GM21423 (cell line): ENCODE data around the gene R3HCC1L.

ENCODE experiments used
- ATAC-seq: cut with Tn5 transposase; IDR thresholded peaks from one replicate; pipeline ENCODE4 v1.9.1; 2021; ENCODE audit warnings: mild to moderate bottlenecking, moderate library complexity; ENCODE audit not compliant: unreplicated experiment

The R3HCC1L gene

GRCh38 chr10:98134431-98135221 is at the start of gene R3HCC1L:
TSS of gene R3HCC1L (plus strand) at chr10:98134657. CDS start at chr10:98208115, 73,458 bp downstream.
- peak; percentile 87 for ATAC-seq

GRCh38 chr10:98085238-98085637 is 49.2 kb upstream of the R3HCC1L start:
- ATAC-seq: no peak

- no peak for ATAC-seq
These were observed 47.4 kb upstream of the R3HCC1L start for GRCh38 chr10:98086837-98087708.

- no peak for ATAC-seq
These were observed 46.1 kb upstream of the R3HCC1L start for GRCh38 chr10:98088186-98088971.

- ATAC-seq: no peak
These were observed 43.6 kb upstream of the R3HCC1L start for GRCh38 chr10:98090822-98091221.

GRCh38 chr10:98096316-98096715 is 38.1 kb upstream of the R3HCC1L start:
- no peak for ATAC-seq

GRCh38 chr10:98096731-98097130 is 37.7 kb upstream of the R3HCC1L start:
- no peak for ATAC-seq

- ATAC-seq: no peak
These were observed 37.3 kb upstream of the R3HCC1L start for GRCh38 chr10:98097175-98097574.

- ATAC-seq: no peak
These were observed 36.8 kb upstream of the R3HCC1L start for GRCh38 chr10:98097616-98098015.

- no peak for ATAC-seq
These were observed 36.2 kb upstream of the R3HCC1L start for GRCh38 chr10:98098247-98098646.

GRCh38 chr10:98100476-98100875 is 34.0 kb upstream of the R3HCC1L start:
- no peak for ATAC-seq

- no peak for ATAC-seq
These were observed 33.1 kb upstream of the R3HCC1L start for GRCh38 chr10:98101366-98101765.

GRCh38 chr10:98104125-98104524 is 30.3 kb upstream of the R3HCC1L start:
- no peak for ATAC-seq

GRCh38 chr10:98106531-98106930 is 27.9 kb upstream of the R3HCC1L start:
- ATAC-seq: no peak

GRCh38 chr10:98107644-98108430 is 26.6 kb upstream of the R3HCC1L start:
- ATAC-seq: no peak

GRCh38 chr10:98110356-98110755 is 24.1 kb upstream of the R3HCC1L start:
- no peak for ATAC-seq

GRCh38 chr10:98115031-98115787 is 19.2 kb upstream of the R3HCC1L start:
- ATAC-seq: no peak

- ATAC-seq: no peak
These were observed 14.6 kb upstream of the R3HCC1L start for GRCh38 chr10:98119891-98120290.

GRCh38 chr10:98125940-98126631 is 8.4 kb upstream of the R3HCC1L start:
- no peak for ATAC-seq
